ENCODE data around the gene PTX3. TPM values are rescaled to one million over a fixed set of nuclear protein-coding genes. Genes with fewer than 3 reads are reported as not detected.

PTX3 gene
- total and polyA plus RNA-seq, 4 donors, result 0.17 to 0.66 (median 0.28) TPM; not detected in 1

GRCh38 chr3:157465741-157466140 is 29.1 kb downstream of the PTX3 start (continued):
- TF ChIP-seq NR2F2 (IDR thresholded peaks at IDR 0.05), result no peak

DNA sequence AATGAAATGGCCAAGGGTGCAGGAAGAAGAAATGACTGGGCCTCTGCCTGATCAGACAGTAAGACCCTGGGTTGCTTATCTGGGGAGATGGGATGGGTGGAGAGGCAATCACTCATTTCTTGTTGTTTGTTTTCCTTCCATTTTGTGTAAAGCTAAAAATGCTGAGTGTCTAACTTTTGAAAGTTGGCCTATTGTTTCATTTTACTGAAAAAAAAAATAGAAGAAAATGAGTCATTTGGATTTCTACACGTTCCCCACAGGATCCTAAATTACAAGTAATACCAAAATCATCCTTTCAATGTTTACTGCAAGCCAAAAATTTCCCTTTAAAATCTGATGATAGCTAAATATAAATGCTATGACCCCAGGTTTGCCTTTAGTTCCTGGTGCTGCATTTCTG is 30.6 kb downstream of the PTX3 start:
- no peak for DNase-seq (ENCODE audit: low spot score)
- TF ChIP-seq RAD21 (IDR thresholded peaks at IDR 0.05) (no peak), REST (IDR thresholded peaks at IDR 0.05) (no peak), EGR1 (IDR thresholded peaks at IDR 0.05; ENCODE audit: low read depth in 2 of 2) (no peak), HNF4G (IDR thresholded peaks at IDR 0.05) (no peak), ZBTB33 (IDR thresholded peaks at IDR 0.05) (no peak), GABPA (IDR thresholded peaks at IDR 0.05 in 1 of 2, conservative IDR thresholded peaks at IDR 0.05 in 1 of 2) (no peak), SP1 (IDR thresholded peaks at IDR 0.05) (no peak), CTCF (IDR thresholded peaks at IDR 0.05; ENCODE audit: low read depth, low read length, missing input control) (no peak), FOXA2 (IDR thresholded peaks at IDR 0.05) (no peak), FOXA1 (IDR thresholded peaks at IDR 0.05) (no peak), NR2F2 (IDR thresholded peaks at IDR 0.05) (no peak), RXRA (IDR thresholded peaks at IDR 0.05) (no peak), TAF1 (conservative IDR thresholded peaks at IDR 0.05) (no peak), MAX (IDR thresholded peaks at IDR 0.05) (no peak), HNF4A (conservative IDR thresholded peaks at IDR 0.05) (no peak), JUND (IDR thresholded peaks at IDR 0.05) (no peak), YY1 (IDR thresholded peaks at IDR 0.05) (no peak)
- TF ChIP-seq, protein P1, sequence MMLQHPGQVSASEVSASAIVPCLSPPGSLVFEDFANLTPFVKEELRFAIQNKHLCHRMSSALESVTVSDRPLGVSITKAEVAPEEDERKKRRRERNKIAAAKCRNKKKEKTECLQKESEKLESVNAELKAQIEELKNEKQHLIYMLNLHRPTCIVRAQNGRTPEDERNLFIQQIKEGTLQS (IDR thresholded peaks at IDR 0.05), result no peak
- no peaks in the 10 kb centered on the region for H3K27me3 ChIP-seq (ENCODE audit: control insufficient read depth in 4 of 4, insufficient read depth in 4 of 4, low read length in 3 of 4)
- H3K4me3 ChIP-seq (ENCODE audit: low read depth in 1 of 3, low read length in 3 of 3), result no peak overlapping the region
- no peaks in the 10 kb centered on the region for H3K4me1 ChIP-seq (ENCODE audit: control insufficient read depth in 4 of 4, insufficient read depth in 4 of 4, low read length in 3 of 4)
- H3K36me3 ChIP-seq (ENCODE audit: control insufficient read depth in 4 of 4, insufficient read depth in 3 of 4, low read depth in 1 of 4, low read length in 3 of 4), result no peaks in the 10 kb centered on the region
- WGBS, result 44% methylated on average over 1 of the region's 1 CpG
- no peak overlapping the region for H3K9ac ChIP-seq (ENCODE audit: low read depth in 1 of 2, low read length in 2 of 2)
- H3K9me3 ChIP-seq (ENCODE audit: control insufficient read depth in 4 of 4, low read length in 3 of 4), result no peaks in the 10 kb centered on the region
- H3K27ac ChIP-seq (ENCODE audit: low read depth in 1 of 2, low read length in 2 of 2), result no peak overlapping the region
